CD4-positive, alpha-beta T cell (primary cell): ENCODE results near the gene BAX. TPM values are rescaled to one million over a fixed set of nuclear protein-coding genes. Genes with fewer than 3 reads are reported as not detected.
A peak's percentile ranks its signal among the peaks of the same experiment; 100 is the strongest.

Source experiments
- ATAC-seq: fragments of 200-7000 bp; cut with Tn5 transposase; one replicate; pipeline ENCODE4 v1.10.0; 2022; ENCODE audit warnings: mild to moderate bottlenecking; ENCODE audit not compliant: poor library complexity
- CTCF ChIA-PET: fragments of 350-600 bp; sonication (Branson Sonifier 250); formaldehyde crosslinking; loops from one replicate; lab custom pipeline; 2021; ENCODE audit warnings: antibody characterized with exemption, inconsistent platforms; lab: Charles Lee
- POLR2A ChIA-PET: fragments of 350-600 bp; sonication (Branson Sonifier 250); formaldehyde crosslinking; loops from one replicate; lab custom pipeline; 2021; ENCODE audit warnings: antibody characterized with exemption, inconsistent platforms; lab: Charles Lee
- DNase-seq, 14 experiments: peaks; one replicate each; pipeline ENCODE4 v3.0.0-alpha.2; 2013 to 2020; ENCODE audit warnings: mixed read lengths in 2 of 14
- H3K27ac ChIP-seq, 2 donors: one replicate each; pipeline versions ENCODE4 v1.5.1 to v1.7.0; 2013; ENCODE audit warnings: low read length in 2 of 2, low read depth in 1 of 2, mild to moderate bottlenecking in 1 of 2
- H3K27me3 ChIP-seq, 2 experiments: 1 replicate in 1 of 2; 2 replicates in 1 of 2; pipeline versions ENCODE4 v1.6.1 to v1.7.0; 2013; ENCODE audit warnings: low read length in 2 of 2, control low read depth in 1 of 2, mild to moderate bottlenecking in 1 of 2, moderate library complexity in 1 of 2; ENCODE audit not compliant: insufficient read depth in 2 of 2, control insufficient read depth in 1 of 2
- H3K36me3 ChIP-seq: one replicate; pipeline ENCODE4 v1.6.1; 2013; ENCODE audit warnings: low read length, control low read depth; ENCODE audit not compliant: insufficient read depth
- H3K4me1 ChIP-seq: one replicate; pipeline ENCODE4 v1.6.1; 2013; ENCODE audit warnings: low read length, control low read depth; ENCODE audit not compliant: insufficient read depth
- H3K4me3 ChIP-seq: one replicate; pipeline ENCODE4 v1.5.1; 2013; ENCODE audit warnings: mild to moderate bottlenecking, low read length, moderate library complexity
- H3K9me3 ChIP-seq, 2 experiments: 1 replicate in 1 of 2; 2 replicates in 1 of 2; pipeline versions ENCODE4 v1.6.1 to v1.7.0; 2013; ENCODE audit warnings: low read length in 2 of 2, mild to moderate bottlenecking in 2 of 2, control low read depth in 1 of 2, moderate library complexity in 1 of 2; ENCODE audit not compliant: control insufficient read depth in 1 of 2, insufficient read depth in 1 of 2
- H3K27ac Mint-ChIP-seq: one replicate; pipeline ENCODE4 v1.8.0; 2020; ENCODE audit warnings: mixed read lengths
- H3K27me3 Mint-ChIP-seq: one replicate; pipeline ENCODE4 v1.8.0; 2021; ENCODE audit warnings: mixed read lengths
- H3K36me3 Mint-ChIP-seq: one replicate; pipeline ENCODE4 v1.8.0; 2021; ENCODE audit warnings: low read depth, mixed read lengths
- H3K4me1 Mint-ChIP-seq: one replicate; pipeline ENCODE4 v1.8.0; 2021; ENCODE audit warnings: low read depth, mixed read lengths
- H3K4me3 Mint-ChIP-seq: one replicate; pipeline ENCODE4 v1.8.0; 2020; ENCODE audit warnings: mild to moderate bottlenecking, mixed read lengths
- H3K9me3 Mint-ChIP-seq: one replicate; pipeline ENCODE4 v1.8.0; 2020; ENCODE audit warnings: mixed read lengths
- CTCF ChIP-seq: fragments of 200-600 bp; IDR thresholded peaks from one replicate; pipeline ENCODE4 v1.8.0; 2022; ENCODE audit warnings: antibody characterized with exemption, mild to moderate bottlenecking
- intact Hi-C, 2 experiments: fragments of 100-400 bp; cut with DNase I in 1 of 2; cut with micrococcal nuclease in 1 of 2; formaldehyde crosslinking; loops; one replicate each; pipeline versions ENCODE4 v1.15.1 to v1.9.0; 2023 to 2025; cut with DNase I, micrococcal nuclease
- total RNA-seq, 174 experiments: library from RNA in 2 of 174; stranded (reverse) in 2 of 174; gene quantifications; one replicate each; pipeline ENCODE4 v1.2.3 and lab custom pipeline; 2021 to 2026

Gene BAX
- total RNA-seq, 2 experiments from 2014 or later: 52.9 to 60.4 TPM

- no peaks in the 10 kb centered on the region for H3K9me3 ChIP-seq
- Mint-ChIP-seq H3K9me3 (no peaks in the 10 kb centered on the region), H3K4me3 (no peak overlapping the region), H3K36me3 (peaks cover 70% of the 10 kb centered on the region), H3K4me1 (no peaks in the 10 kb centered on the region), H3K27me3 (no peaks in the 10 kb centered on the region), H3K27ac (no peak overlapping the region)
- no peak overlapping the region for H3K4me3 ChIP-seq
- H3K27ac ChIP-seq: no peak overlapping the region
- no peaks in the 10 kb centered on the region for H3K27me3 ChIP-seq
- no peaks in the 10 kb centered on the region for H3K4me1 ChIP-seq
- ATAC-seq (peak; percentile 91), DNase-seq (peak in 5 of 14 experiments; percentile 12 to 62 (median 30))
- peaks cover 75% of the 10 kb centered on the region for H3K36me3 ChIP-seq
- ChIA-PET CTCF (no interaction called here), POLR2A (interaction anchor here (0.6 kb wide), 1 partner anchor 26 kb away, joined by 3 read pairs; no protein-coding TSS in a partner anchor)
- intact Hi-C loops: no loop called here
- no peak for TF ChIP-seq CTCF
These were observed 41.4 kb upstream of the BAX start for GRCh38 chr19:48913114-48913889.

- H3K36me3 ChIP-seq: peaks cover 77% of the 10 kb centered on the region
- DNase-seq (no peak), ATAC-seq (no peak)
- Mint-ChIP-seq H3K36me3 (peaks cover 73% of the 10 kb centered on the region), H3K27me3 (no peaks in the 10 kb centered on the region), H3K27ac (no peak overlapping the region), H3K4me3 (no peak overlapping the region), H3K4me1 (no peaks in the 10 kb centered on the region), H3K9me3 (no peaks in the 10 kb centered on the region)
- no peaks in the 10 kb centered on the region for H3K9me3 ChIP-seq
- TF ChIP-seq CTCF: no peak
- intact Hi-C loops: no loop called here
- no peaks in the 10 kb centered on the region for H3K27me3 ChIP-seq
- H3K4me1 ChIP-seq: no peaks in the 10 kb centered on the region
- ChIA-PET CTCF (no interaction called here), POLR2A (interaction anchor here (1.5 kb wide), 1 partner anchor 12 kb away, joined by 5 read pairs; no protein-coding TSS in a partner anchor)
- no peak overlapping the region for H3K4me3 ChIP-seq
- no peak overlapping the region for H3K27ac ChIP-seq
These were observed 40.5 kb upstream of the BAX start for GRCh38 chr19:48914181-48914580.

DNA sequence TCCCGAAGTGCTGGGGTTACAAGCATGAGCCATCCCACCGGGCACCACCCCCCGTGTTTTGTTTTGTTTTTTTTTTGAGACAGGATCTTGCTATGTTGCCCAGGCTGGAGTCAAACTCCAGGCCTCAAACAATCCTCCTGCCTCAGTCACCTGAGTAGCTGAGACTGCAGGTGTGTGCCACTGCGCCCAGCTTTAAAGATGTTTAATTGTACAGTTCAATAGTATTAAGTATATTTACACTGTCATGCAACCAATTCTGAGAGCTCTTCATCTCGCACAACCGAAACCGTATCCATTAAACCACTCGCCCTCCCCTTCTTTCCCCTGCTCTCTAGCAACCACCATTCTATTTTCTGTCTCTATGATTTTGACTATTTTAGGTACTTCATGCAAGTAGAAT lies 38.9 kb upstream of the BAX start:
- H3K9me3 ChIP-seq: no peaks in the 10 kb centered on the region
- Mint-ChIP-seq H3K36me3 (peaks cover 65% of the 10 kb centered on the region), H3K4me1 (no peaks in the 10 kb centered on the region), H3K27ac (no peak overlapping the region), H3K27me3 (no peaks in the 10 kb centered on the region), H3K9me3 (no peaks in the 10 kb centered on the region), H3K4me3 (no peak overlapping the region)
- CTCF ChIA-PET: no interaction called here
- TF ChIP-seq CTCF: no peak
- no peak overlapping the region for H3K27ac ChIP-seq
- H3K4me1 ChIP-seq: no peaks in the 10 kb centered on the region
- H3K4me3 ChIP-seq: no peak overlapping the region
- H3K36me3 ChIP-seq: peaks cover 71% of the 10 kb centered on the region
- intact Hi-C loops: no loop called here
- H3K27me3 ChIP-seq: no peaks in the 10 kb centered on the region
- no peak for DNase-seq
- ATAC-seq: no peak
- POLR2A ChIA-PET: interaction anchor here (1.1 kb wide), 1 partner anchor 51 kb away, joined by 3 read pairs; no protein-coding TSS in a partner anchor
